HepG2 (cell line): ENCODE data around the gene LDAH. TPM values are rescaled to one million over a fixed set of nuclear protein-coding genes. Genes with fewer than 3 reads are reported as not detected.
A peak's percentile ranks its signal among the peaks of the same experiment; 100 is the strongest.
"Not testable (repeated sequence)": the region's sequence is repeated elsewhere in the genome, so short reads cannot be mapped to it uniquely, and the experiment has no call there.

Source experiments
- ATAC-seq: fragments of 200-7000 bp; cut with Tn5 transposase; 3 replicates; pipeline ENCODE4 v1.9.1; 2020; ENCODE audit warnings: mild to moderate bottlenecking, moderate library complexity
- BruUV-seq: library from RNA; stranded (reverse); fragments of 400-500 nt; replicated peaks from 2 replicates; lab custom pipeline; 2021; lab: Mats Ljungman, UMichigan
- CTCF ChIA-PET: fragments of 300-600 bp; formaldehyde crosslinking; extraction: SDS; loops from one replicate; lab custom pipeline; 2021; ENCODE audit warnings: low total read pairs, inconsistent platforms, low intra/inter-chr PET ratio; lab: Yijun Ruan, JAX
- POLR2A ChIA-PET: fragments of 350-600 bp; sonication (Branson Sonifier 250); formaldehyde crosslinking; loops from one replicate; lab custom pipeline; 2020; ENCODE audit warnings: antibody characterized with exemption, inconsistent platforms; lab: Yijun Ruan, JAX
- DNase-seq: peaks from one replicate; pipeline ENCODE4 v3.0.0-alpha.2; 2015; ENCODE audit warnings: low spot score
- FAIRE-seq: peaks from 3 replicates; lab custom pipeline; 2011; peaks lifted over from hg19 to GRCh38; lab: Jason Lieb, UNC
- H2AFZ ChIP-seq: one replicate; pipeline ENCODE4 v1.6.1; 2011; ENCODE audit warnings: low read length, inconsistent platforms
- H3K27ac ChIP-seq: fragments of 300-600 bp; 3 replicates; pipeline ENCODE4 v1.8.0; 2011; ENCODE audit warnings: mixed run types, mild to moderate bottlenecking, mixed read lengths, low read length, inconsistent platforms; ENCODE audit not compliant: insufficient read depth; ENCODE audit errors: extremely low read length
- H3K27me3 ChIP-seq, 2 experiments: fragments of 200-600 bp in 1 of 2; 2 replicates in 1 of 2; 3 replicates in 1 of 2; pipeline versions ENCODE4 v1.6.0 to v1.8.0; 2011; ENCODE audit warnings: low read length in 2 of 2, mild to moderate bottlenecking in 2 of 2, moderate library complexity in 2 of 2, inconsistent platforms in 1 of 2; ENCODE audit not compliant: insufficient read depth in 2 of 2, control insufficient read depth in 1 of 2
- H3K36me3 ChIP-seq, 2 experiments: fragments of 200-600 bp in 1 of 2; replicated peaks in 1 of 2; 2 replicates in 1 of 2; 3 replicates in 1 of 2; pipeline versions ENCODE4 v1.5.1 to v1.8.0; 2011; ENCODE audit warnings: low read length in 2 of 2, inconsistent platforms in 1 of 2; ENCODE audit not compliant: insufficient read depth in 2 of 2, control insufficient read depth in 1 of 2
- H3K4me1 ChIP-seq: 2 replicates; pipeline ENCODE4 v1.5.1; 2012; ENCODE audit warnings: low read length, inconsistent platforms; ENCODE audit not compliant: insufficient read depth
- H3K4me2 ChIP-seq: 2 replicates; pipeline ENCODE4 v1.6.0; 2011; ENCODE audit warnings: low read depth, low read length, inconsistent platforms
- H3K4me3 ChIP-seq, 3 experiments: fragments of 200-600 bp in 1 of 3; sonication (generic), shearing (Covaris generic) in 1 of 3; replicated peaks in 1 of 3; 2 replicates each; pipeline ENCODE4 v1.5.1; 2011 to 2016; ENCODE audit warnings: low read length in 3 of 3, inconsistent platforms in 2 of 3, low read depth in 2 of 3, mild to moderate bottlenecking in 2 of 3, control low read depth in 1 of 3, mixed read lengths in 1 of 3; ENCODE audit not compliant: insufficient read depth in 1 of 3
- H3K79me2 ChIP-seq: one replicate; pipeline ENCODE4 v1.6.1; 2011; ENCODE audit warnings: low read length, inconsistent platforms; ENCODE audit not compliant: insufficient read depth
- H3K9ac ChIP-seq: 2 replicates; pipeline ENCODE4 v1.6.0; 2011; ENCODE audit warnings: mild to moderate bottlenecking, low read depth, low read length, inconsistent platforms; ENCODE audit not compliant: insufficient read depth
- H3K9me3 ChIP-seq: 2 replicates; pipeline ENCODE4 v1.5.1; 2012; ENCODE audit warnings: mild to moderate bottlenecking, low read length
- H4K20me1 ChIP-seq: 2 replicates; pipeline ENCODE4 v1.6.0; 2011; ENCODE audit warnings: inconsistent platforms, mild to moderate bottlenecking, low read length, moderate library complexity; ENCODE audit not compliant: insufficient read depth
- CEBPG ChIP-seq: IDR thresholded peaks from 2 replicates; pipeline ENCODE4 v1.6.1; 2016
- RARA ChIP-seq: IDR thresholded peaks from 2 replicates; pipeline ENCODE4 v1.6.1; 2016; ENCODE audit warnings: missing genetic modification reagents, missing compliant biosample characterization
- RXRB ChIP-seq: IDR thresholded peaks from 2 replicates; pipeline ENCODE4 v1.6.1; 2016; ENCODE audit warnings: borderline replicate concordance, missing genetic modification reagents, missing compliant biosample characterization
- SOX5 ChIP-seq: IDR thresholded peaks from 2 replicates; pipeline ENCODE4 v1.6.1; 2016; ENCODE audit warnings: borderline replicate concordance
- SOX6 ChIP-seq, 2 experiments: fragments of 450-650 bp in 1 of 2; sonication (generic) in 1 of 2; formaldehyde crosslinking in 1 of 2; IDR thresholded peaks; 2 replicates each; pipeline versions ENCODE4 v1.4.0 to v1.6.1; 2017 to 2020; ENCODE audit warnings: antibody characterized with exemption in 1 of 2, mild to moderate bottlenecking in 1 of 2, missing genetic modification reagents in 1 of 2
- ZNF205 ChIP-seq: IDR thresholded peaks from 2 replicates; pipeline ENCODE4 v1.6.1; 2018; ENCODE audit warnings: missing biosample characterization, missing genetic modification reagents
- ZNF331 ChIP-seq: sonication (generic); formaldehyde crosslinking; IDR thresholded peaks from 2 replicates; pipeline ENCODE4 v1.4.0; 2020; ENCODE audit warnings: missing genetic modification reagents
- ZNF362 ChIP-seq: sonication (generic); formaldehyde crosslinking; IDR thresholded peaks from 2 replicates; pipeline ENCODE4 v1.4.0; 2020; ENCODE audit warnings: missing genetic modification reagents, mild to moderate bottlenecking, borderline replicate concordance
- ZNF609 ChIP-seq: sonication (generic); formaldehyde crosslinking; IDR thresholded peaks from 2 replicates; pipeline ENCODE4 v1.4.0; 2020; ENCODE audit warnings: mild to moderate bottlenecking, missing genetic modification reagents, borderline replicate concordance
- WGBS: methylation state at CpG from one replicate; pipeline ENCODE4 v1.1.6; 2017; ENCODE audit warnings: low lambda C conversion rate; 5-methylcytosine and 5-hydroxymethylcytosine counted together
- in situ Hi-C: cut with HindIII; loops from 2 replicates; pipeline ENCODE4 v1.10.0; 2017; ENCODE audit warnings: low pct_unique_long_range_greater_than_20kb; ENCODE audit not compliant: extremely low pct_ligation_motif_present
- intact Hi-C: fragments of 100-400 bp; cut with micrococcal nuclease; formaldehyde crosslinking; loops from one replicate; pipeline ENCODE4 v1.10.0; 2022; ENCODE audit not compliant: unreplicated experiment
- polyA plus RNA-seq, 8 experiments: library from polyadenylated mRNA; depleted of rRNA in 3 of 8; stranded (reverse) in 7 of 8; unstranded in 1 of 8; fragments of >200 nt; fragmentation: Illumina TruSeq in 4 of 8; extraction: Trizol in 4 of 8; gene quantifications; 2 replicates each; pipeline versions ENCODE4 v1.2.1 to v1.2.3, GENCODE V29; 2011 to 2016; ENCODE audit warnings: low read depth in 4 of 8, missing spikeins in 1 of 8, mixed read lengths in 1 of 8; ENCODE audit not compliant: insufficient read depth in 1 of 8
- total RNA-seq, 5 experiments: library from RNA; depleted of rRNA; stranded (reverse); fragments of >200 nt; fragmentation: Illumina TruSeq; extraction: Trizol; gene quantifications; 2 replicates each; pipeline ENCODE4 v1.2.3, GENCODE V29; 2016; ENCODE audit warnings: low read depth in 1 of 5
- TF ChIP-seq, protein P1 (sequence below): IDR thresholded peaks from 2 replicates; pipeline ENCODE4 v1.6.1; 2016; ENCODE audit warnings: low read depth

The LDAH gene
- total and polyA plus RNA-seq, 2 of the 13 experiments (the other 11 are each of a cell fraction or from before 2014, with no cell fraction given) = 28.8 to 46.2 TPM

DNA sequence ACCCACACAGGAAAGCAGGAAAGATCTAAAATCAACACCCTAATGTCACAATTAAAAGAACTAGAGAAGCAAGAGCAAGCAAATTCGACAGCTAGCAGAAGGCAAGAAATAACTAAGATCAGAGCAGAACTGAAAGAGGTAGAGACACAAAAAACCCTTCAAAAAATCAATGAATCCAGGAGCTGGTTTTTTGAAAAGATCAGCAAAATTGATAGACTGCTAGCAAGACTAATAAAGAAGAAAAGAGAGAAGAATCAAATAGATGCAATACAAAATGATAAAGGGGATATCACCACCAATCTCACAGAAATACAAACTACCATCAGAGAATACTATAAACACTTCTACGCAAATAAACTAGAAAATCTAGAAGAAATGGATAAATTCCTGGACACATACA lies 108.5 kb downstream of the LDAH start:
- H3K36me3 ChIP-seq, H3K27me3 ChIP-seq, H3K4me2 ChIP-seq, H3K27ac ChIP-seq, intact Hi-C loops, ATAC-seq, FAIRE-seq, DNase-seq, H4K20me1 ChIP-seq, H3K79me2 ChIP-seq, H3K9me3 ChIP-seq, H3K9ac ChIP-seq, BruUV-seq, CTCF ChIA-PET, H3K4me3 ChIP-seq, H2AFZ ChIP-seq, POLR2A ChIA-PET, in situ Hi-C loops: not testable (repeated sequence)
- 90% methylated on average over 2 of the region's 2 CpGs for WGBS
- peaks cover 23% of the 10 kb centered on the region for H3K4me1 ChIP-seq

GRCh38 chr2:20713585-20713984 lies 109.3 kb downstream of the LDAH start:
- BruUV-seq; H3K79me2 ChIP-seq; ATAC-seq; H3K4me2 ChIP-seq; H3K36me3 ChIP-seq; H3K27ac ChIP-seq; H3K9me3 ChIP-seq; intact Hi-C loops; H3K4me3 ChIP-seq; FAIRE-seq; POLR2A ChIA-PET; H2AFZ ChIP-seq; in situ Hi-C loops; H4K20me1 ChIP-seq; H3K27me3 ChIP-seq; H3K9ac ChIP-seq; CTCF ChIA-PET; TF ChIP-seq SOX6 (IDR thresholded peaks at IDR 0.05): not testable (repeated sequence)
- DNase-seq = peak; percentile 57
- 72% methylated on average over 3 of the region's 3 CpGs for WGBS
- H3K4me1 ChIP-seq = peaks cover 23% of the 10 kb centered on the region
- 0 out of 2 replicates have a peak, but pooled peaks have one; percentile 46 for TF ChIP-seq ZNF205 (CRISPR knock-in tag)
- peak; percentile 30; the same call in 1 of the 2 replicates for TF ChIP-seq RARA
- TF ChIP-seq SOX6 (CRISPR knock-in tag; IDR thresholded peaks at IDR 0.05) = 0 out of 2 replicates have a peak, but pooled peaks have one; percentile 36
- TF ChIP-seq RXRB = peak; percentile 30; the same call in 1 of the 2 replicates
- TF ChIP-seq ZNF609 = peak; percentile 31; the same call in 1 of the 2 replicates
- peak; percentile 59 for TF ChIP-seq CEBPG (CRISPR knock-in tag)
- TF ChIP-seq SOX5 (CRISPR knock-in tag) = peak; percentile 39; the same call in 1 of the 2 replicates
- TF ChIP-seq ZNF362 = peak; percentile 67; the same call in 1 of the 2 replicates
- TF ChIP-seq, protein P1, sequence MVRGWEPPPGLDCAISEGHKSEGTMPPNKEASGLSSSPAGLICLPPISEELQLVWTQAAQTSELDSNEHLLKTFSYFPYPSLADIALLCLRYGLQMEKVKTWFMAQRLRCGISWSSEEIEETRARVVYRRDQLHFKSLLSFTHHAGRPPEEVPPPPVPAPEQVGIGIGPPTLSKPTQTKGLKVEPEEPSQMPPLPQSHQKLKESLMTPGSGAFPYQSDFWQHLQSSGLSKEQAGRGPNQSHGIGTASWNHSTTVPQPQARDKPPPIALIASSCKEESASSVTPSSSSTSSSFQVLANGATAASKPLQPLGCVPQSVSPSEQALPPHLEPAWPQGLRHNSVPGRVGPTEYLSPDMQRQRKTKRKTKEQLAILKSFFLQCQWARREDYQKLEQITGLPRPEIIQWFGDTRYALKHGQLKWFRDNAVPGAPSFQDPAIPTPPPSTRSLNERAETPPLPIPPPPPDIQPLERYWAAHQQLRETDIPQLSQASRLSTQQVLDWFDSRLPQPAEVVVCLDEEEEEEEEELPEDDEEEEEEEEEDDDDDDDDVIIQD (CRISPR knock-in tag) = peak; percentile 52; the same call in 1 of the 2 replicates
- TF ChIP-seq ZNF331 = peak; percentile 13; the same call in 1 of the 2 replicates
